ENCODE results near the gene ACOT11.

ACOT11 gene

GRCh38 chr1:54548389-54549044, 489 bp downstream of the ACOT11 start:
- Histone ChIP-seq H3K9ac (ENCODE audit: low read depth in 1 of 2, low read length in 2 of 2) (no peak overlapping the region), H3K36me3 (ENCODE audit: control insufficient read depth in 2 of 2, insufficient read depth in 2 of 2, low read length in 2 of 2) (no peaks in the 10 kb centered on the region), H3K4me1 (ENCODE audit: control insufficient read depth in 2 of 2, insufficient read depth in 2 of 2, low read length in 2 of 2) (peaks cover 0 to 9% of the 10 kb centered on the region in 2 donors), H3K27me3 (ENCODE audit: control insufficient read depth in 2 of 2, insufficient read depth in 2 of 2, low read length in 2 of 2) (no peaks in the 10 kb centered on the region), H3K27ac (ENCODE audit: low read depth in 2 of 2, low read length in 2 of 2) (peak overlapping the region in 1 of 2 donors; percentile 40), H3K9me3 (ENCODE audit: control insufficient read depth in 2 of 2, low read length in 2 of 2) (no peaks in the 10 kb centered on the region), H3K4me3 (ENCODE audit: low read length in 2 of 2) (peak overlapping the region in 1 of 2 donors; percentile 26)

- Histone ChIP-seq H3K4me3 (ENCODE audit: low read length in 2 of 2) (no peak overlapping the region), H3K27ac (ENCODE audit: low read depth in 2 of 2, low read length in 2 of 2) (no peak overlapping the region), H3K9ac (ENCODE audit: low read depth in 1 of 2, low read length in 2 of 2) (no peak overlapping the region), H3K36me3 (ENCODE audit: control insufficient read depth in 2 of 2, insufficient read depth in 2 of 2, low read length in 2 of 2) (no peaks in the 10 kb centered on the region), H3K4me1 (ENCODE audit: control insufficient read depth in 2 of 2, insufficient read depth in 2 of 2, low read length in 2 of 2) (peaks cover 0 to 7% of the 10 kb centered on the region in 2 donors), H3K9me3 (ENCODE audit: control insufficient read depth in 2 of 2, low read length in 2 of 2) (no peaks in the 10 kb centered on the region), H3K27me3 (ENCODE audit: control insufficient read depth in 2 of 2, insufficient read depth in 2 of 2, low read length in 2 of 2) (no peaks in the 10 kb centered on the region)
Measured at GRCh38 chr1:54549181-54549924, 1.3 kb downstream of the ACOT11 start.

GRCh38 chr1:54551891-54552290, 3.9 kb downstream of the ACOT11 start:
- Histone ChIP-seq H3K4me1 (ENCODE audit: control insufficient read depth in 2 of 2, insufficient read depth in 2 of 2, low read length in 2 of 2) (peaks cover 0 to 7% of the 10 kb centered on the region in 2 donors), H3K4me3 (ENCODE audit: low read length in 2 of 2) (no peak overlapping the region), H3K9ac (ENCODE audit: low read depth in 1 of 2, low read length in 2 of 2) (no peak overlapping the region)

GRCh38 chr1:54553602-54554313, 5.7 kb downstream of the ACOT11 start:
- peaks cover 0 to 3% of the 10 kb centered on the region in 2 donors for H3K4me1 ChIP-seq (ENCODE audit: control insufficient read depth in 2 of 2, insufficient read depth in 2 of 2, low read length in 2 of 2)
- H3K36me3 ChIP-seq (ENCODE audit: control insufficient read depth in 2 of 2, insufficient read depth in 2 of 2, low read length in 2 of 2) = no peaks in the 10 kb centered on the region
- H3K27me3 ChIP-seq (ENCODE audit: control insufficient read depth in 2 of 2, insufficient read depth in 2 of 2, low read length in 2 of 2) = no peaks in the 10 kb centered on the region
- no peak overlapping the region for H3K4me3 ChIP-seq (ENCODE audit: low read length in 2 of 2)
- no peak overlapping the region for H3K27ac ChIP-seq (ENCODE audit: low read depth in 2 of 2, low read length in 2 of 2)
- H3K9me3 ChIP-seq (ENCODE audit: control insufficient read depth in 2 of 2, low read length in 2 of 2) = no peaks in the 10 kb centered on the region
- no peak overlapping the region for H3K9ac ChIP-seq (ENCODE audit: low read depth in 1 of 2, low read length in 2 of 2)

More at GRCh38 chr1:54551891-54552290, 3.9 kb downstream of the ACOT11 start:
- Histone ChIP-seq H3K36me3 (ENCODE audit: control insufficient read depth in 2 of 2, insufficient read depth in 2 of 2, low read length in 2 of 2) (no peaks in the 10 kb centered on the region), H3K9me3 (ENCODE audit: control insufficient read depth in 2 of 2, low read length in 2 of 2) (no peaks in the 10 kb centered on the region), H3K27ac (ENCODE audit: low read depth in 2 of 2, low read length in 2 of 2) (no peak overlapping the region), H3K27me3 (ENCODE audit: control insufficient read depth in 2 of 2, insufficient read depth in 2 of 2, low read length in 2 of 2) (no peaks in the 10 kb centered on the region)

GRCh38 chr1:54556110-54556509, 8.1 kb downstream of the ACOT11 start:
- Histone ChIP-seq H3K36me3 (ENCODE audit: control insufficient read depth in 2 of 2, insufficient read depth in 2 of 2, low read length in 2 of 2) (no peaks in the 10 kb centered on the region), H3K4me3 (ENCODE audit: low read length in 2 of 2) (no peak overlapping the region), H3K9me3 (ENCODE audit: control insufficient read depth in 2 of 2, low read length in 2 of 2) (no peaks in the 10 kb centered on the region), H3K9ac (ENCODE audit: low read depth in 1 of 2, low read length in 2 of 2) (no peak overlapping the region), H3K4me1 (ENCODE audit: control insufficient read depth in 2 of 2, insufficient read depth in 2 of 2, low read length in 2 of 2) (peaks cover 0 to 3% of the 10 kb centered on the region in 2 donors), H3K27me3 (ENCODE audit: control insufficient read depth in 2 of 2, insufficient read depth in 2 of 2, low read length in 2 of 2) (no peaks in the 10 kb centered on the region), H3K27ac (ENCODE audit: low read depth in 2 of 2, low read length in 2 of 2) (no peak overlapping the region)

- no peaks in the 10 kb centered on the region for H3K27me3 ChIP-seq (ENCODE audit: control insufficient read depth in 2 of 2, insufficient read depth in 2 of 2, low read length in 2 of 2)
- no peak overlapping the region for H3K27ac ChIP-seq (ENCODE audit: low read depth in 2 of 2, low read length in 2 of 2)
Measured at GRCh38 chr1:54557671-54558355, 9.8 kb downstream of the ACOT11 start.

GRCh38 chr1:54558434-54559030, 10.5 kb downstream of the ACOT11 start:
- Histone ChIP-seq H3K27ac (ENCODE audit: low read depth in 2 of 2, low read length in 2 of 2) (no peak overlapping the region), H3K9ac (ENCODE audit: low read depth in 1 of 2, low read length in 2 of 2) (no peak overlapping the region), H3K4me1 (ENCODE audit: control insufficient read depth in 2 of 2, insufficient read depth in 2 of 2, low read length in 2 of 2) (peaks cover 0 to 5% of the 10 kb centered on the region in 2 donors)

More at GRCh38 chr1:54557671-54558355, 9.8 kb downstream of the ACOT11 start:
- no peaks in the 10 kb centered on the region for H3K36me3 ChIP-seq (ENCODE audit: control insufficient read depth in 2 of 2, insufficient read depth in 2 of 2, low read length in 2 of 2)
- peaks cover 0 to 3% of the 10 kb centered on the region in 2 donors for H3K4me1 ChIP-seq (ENCODE audit: control insufficient read depth in 2 of 2, insufficient read depth in 2 of 2, low read length in 2 of 2)
- H3K9ac ChIP-seq (ENCODE audit: low read depth in 1 of 2, low read length in 2 of 2) = no peak overlapping the region
- no peaks in the 10 kb centered on the region for H3K9me3 ChIP-seq (ENCODE audit: control insufficient read depth in 2 of 2, low read length in 2 of 2)
- no peak overlapping the region for H3K4me3 ChIP-seq (ENCODE audit: low read length in 2 of 2)

GRCh38 chr1:54559111-54559548, 11.1 kb downstream of the ACOT11 start:
- no peak overlapping the region for H3K27ac ChIP-seq (ENCODE audit: low read depth in 2 of 2, low read length in 2 of 2)

More at GRCh38 chr1:54558434-54559030, 10.5 kb downstream of the ACOT11 start:
- Histone ChIP-seq H3K9me3 (ENCODE audit: control insufficient read depth in 2 of 2, low read length in 2 of 2) (no peaks in the 10 kb centered on the region), H3K27me3 (ENCODE audit: control insufficient read depth in 2 of 2, insufficient read depth in 2 of 2, low read length in 2 of 2) (no peaks in the 10 kb centered on the region), H3K36me3 (ENCODE audit: control insufficient read depth in 2 of 2, insufficient read depth in 2 of 2, low read length in 2 of 2) (no peaks in the 10 kb centered on the region), H3K4me3 (ENCODE audit: low read length in 2 of 2) (no peak overlapping the region)

GRCh38 chr1:54559771-54560231, 11.8 kb downstream of the ACOT11 start:
- H3K27me3 ChIP-seq (ENCODE audit: control insufficient read depth in 2 of 2, insufficient read depth in 2 of 2, low read length in 2 of 2) = no peaks in the 10 kb centered on the region
- H3K9ac ChIP-seq (ENCODE audit: low read depth in 1 of 2, low read length in 2 of 2) = no peak overlapping the region
- peaks cover 0 to 10% of the 10 kb centered on the region in 2 donors for H3K4me1 ChIP-seq (ENCODE audit: control insufficient read depth in 2 of 2, insufficient read depth in 2 of 2, low read length in 2 of 2)
- H3K27ac ChIP-seq (ENCODE audit: low read depth in 2 of 2, low read length in 2 of 2) = no peak overlapping the region
- H3K36me3 ChIP-seq (ENCODE audit: control insufficient read depth in 2 of 2, insufficient read depth in 2 of 2, low read length in 2 of 2) = no peaks in the 10 kb centered on the region
- no peak overlapping the region for H3K4me3 ChIP-seq (ENCODE audit: low read length in 2 of 2)
- H3K9me3 ChIP-seq (ENCODE audit: control insufficient read depth in 2 of 2, low read length in 2 of 2) = no peaks in the 10 kb centered on the region

More at GRCh38 chr1:54559111-54559548, 11.1 kb downstream of the ACOT11 start:
- H3K9me3 ChIP-seq (ENCODE audit: control insufficient read depth in 2 of 2, low read length in 2 of 2) = no peaks in the 10 kb centered on the region
- no peak overlapping the region for H3K9ac ChIP-seq (ENCODE audit: low read depth in 1 of 2, low read length in 2 of 2)
- peaks cover 0 to 7% of the 10 kb centered on the region in 2 donors for H3K4me1 ChIP-seq (ENCODE audit: control insufficient read depth in 2 of 2, insufficient read depth in 2 of 2, low read length in 2 of 2)
- no peak overlapping the region for H3K4me3 ChIP-seq (ENCODE audit: low read length in 2 of 2)
- no peaks in the 10 kb centered on the region for H3K36me3 ChIP-seq (ENCODE audit: control insufficient read depth in 2 of 2, insufficient read depth in 2 of 2, low read length in 2 of 2)
- H3K27me3 ChIP-seq (ENCODE audit: control insufficient read depth in 2 of 2, insufficient read depth in 2 of 2, low read length in 2 of 2) = no peaks in the 10 kb centered on the region

All from mucosa of rectum (tissue), 2 donors.